K562 (cell line): Measurements from ENCODE around the gene PSMA7. TPM values are rescaled to one million over a fixed set of nuclear protein-coding genes. Genes with fewer than 3 reads are reported as not detected.

Experiments
- AFF1 ChIP-seq, 2 experiments: fragments of 450-650 bp; IDR thresholded peaks; 2 replicates each; pipeline ENCODE4 v1.6.1; 2018; ENCODE audit warnings: mild to moderate bottlenecking in 2 of 2, low read depth in 1 of 2; ENCODE audit not compliant: partially characterized antibody in 2 of 2
- CBX5 ChIP-seq: IDR thresholded peaks from 2 replicates; pipeline ENCODE4 v1.6.1; 2014; ENCODE audit warnings: low read depth, borderline replicate concordance
- EP300 ChIP-seq: IDR thresholded peaks from 2 replicates; pipeline ENCODE4 v1.6.1; 2012; ENCODE audit warnings: low read length, improper control_type of control experiment
- HOXB6 ChIP-seq: fragments of 250-450 bp; sonication (Bioruptor Pico); IDR thresholded peaks from 2 replicates; pipeline ENCODE4 v1.5.1; 2022; ENCODE audit warnings: mild to moderate bottlenecking, borderline replicate concordance
- KAT7 ChIP-seq: sonication (generic); formaldehyde crosslinking; IDR thresholded peaks from 2 replicates; pipeline ENCODE4 v1.8.0; 2022; ENCODE audit warnings: missing genetic modification reagents, mild to moderate bottlenecking, borderline replicate concordance
- MXD1 ChIP-seq: fragments of 250-450 bp; sonication (Bioruptor Pico); IDR thresholded peaks from 2 replicates; pipeline ENCODE4 v1.8.0; 2021; ENCODE audit warnings: borderline replicate concordance, mild to moderate bottlenecking, moderate library complexity; ENCODE audit not compliant: poor library complexity, severe bottlenecking
- PRDM10 ChIP-seq: fragments of 450-650 bp; IDR thresholded peaks from 2 replicates; pipeline ENCODE4 v1.6.1; 2018; ENCODE audit not compliant: partially characterized antibody
- SMAD4 ChIP-seq: fragments of 250-450 bp; sonication (Bioruptor Pico); conservative IDR thresholded peaks from 2 replicates; pipeline ENCODE4 v1.8.0; 2021; ENCODE audit warnings: inconsistent platforms, mild to moderate bottlenecking, moderate library complexity
- SOX6 ChIP-seq: fragments of 450-650 bp; IDR thresholded peaks from 2 replicates; pipeline ENCODE4 v1.6.1; 2014; ENCODE audit warnings: mild to moderate bottlenecking
- TFE3 ChIP-seq: fragments of 450-650 bp; formaldehyde crosslinking; IDR thresholded peaks from 2 replicates; pipeline ENCODE4 v1.4.0; 2020; ENCODE audit warnings: mild to moderate bottlenecking, mixed read lengths
- ZNF143 ChIP-seq: sonication (generic); formaldehyde crosslinking; IDR thresholded peaks from 2 replicates; pipeline ENCODE4 v1.9.0; 2022; ENCODE audit warnings: mild to moderate bottlenecking, missing genetic modification reagents
- ZNF3 ChIP-seq: fragments of 250-450 bp; sonication (Bioruptor Pico); IDR thresholded peaks from 2 replicates; pipeline ENCODE4 v1.5.0; 2021; ENCODE audit warnings: mild to moderate bottlenecking, moderate library complexity
- ZNF696 ChIP-seq: fragments of 250-450 bp; sonication (Bioruptor Pico); conservative IDR thresholded peaks from 2 replicates; pipeline ENCODE4 v1.4.0; 2020; ENCODE audit warnings: mild to moderate bottlenecking, moderate library complexity
- polyA plus RNA-seq, 8 experiments: library from polyadenylated mRNA; depleted of rRNA in 4 of 8; stranded (reverse) in 5 of 8; unstranded in 3 of 8; fragments of >200 nt; fragmentation: Nextera tagmentation in 2 of 8; fragmentation: Illumina TruSeq in 1 of 8; extraction: Ambion mirVana in 2 of 8; extraction: Trizol in 1 of 8; gene quantifications; 2 replicates each; pipeline versions ENCODE4 v1.2.1 to v1.2.3, GENCODE V29; 2011 to 2014; ENCODE audit warnings: inconsistent platforms in 1 of 8, missing spikeins in 1 of 8
- total RNA-seq, 7 experiments: library from RNA; depleted of rRNA in 6 of 7; stranded (reverse); fragments of >200 nt in 6 of 7; fragmentation: Illumina TruSeq in 2 of 7; extraction: Trizol in 2 of 7; gene quantifications; 2 replicates each; pipeline versions ENCODE4 v1.2.1 to v1.2.3, GENCODE V29; 2011 to 2021; ENCODE audit warnings: low replicate concordance in 1 of 7
- TF ChIP-seq, protein P1 (sequence below): fragments of 250-450 bp; sonication (Bioruptor Pico); IDR thresholded peaks from 2 replicates; pipeline ENCODE4 v1.4.0; 2020; ENCODE audit warnings: borderline replicate concordance

Gene PSMA7
- total and polyA plus RNA-seq, 9 of the 15 experiments (the other 6 are each of a cell fraction or from before 2014, with no cell fraction given): 257 to 510 (median 393) TPM

GRCh38 chr20:62182469-62183425 is 39.6 kb upstream of the PSMA7 start, which contains the start of gene MTG2 (continued):
- TF ChIP-seq AFF1 (IDR thresholded peaks at IDR 0.05; ENCODE audit: low read depth in 1 of 2, partially characterized antibody in 2 of 2): no peak
- no peak for TF ChIP-seq ZNF143 (CRISPR knock-in tag)
- peak; percentile 84; the same call in 1 of the 2 replicates for TF ChIP-seq KAT7
- TF ChIP-seq, protein P1, sequence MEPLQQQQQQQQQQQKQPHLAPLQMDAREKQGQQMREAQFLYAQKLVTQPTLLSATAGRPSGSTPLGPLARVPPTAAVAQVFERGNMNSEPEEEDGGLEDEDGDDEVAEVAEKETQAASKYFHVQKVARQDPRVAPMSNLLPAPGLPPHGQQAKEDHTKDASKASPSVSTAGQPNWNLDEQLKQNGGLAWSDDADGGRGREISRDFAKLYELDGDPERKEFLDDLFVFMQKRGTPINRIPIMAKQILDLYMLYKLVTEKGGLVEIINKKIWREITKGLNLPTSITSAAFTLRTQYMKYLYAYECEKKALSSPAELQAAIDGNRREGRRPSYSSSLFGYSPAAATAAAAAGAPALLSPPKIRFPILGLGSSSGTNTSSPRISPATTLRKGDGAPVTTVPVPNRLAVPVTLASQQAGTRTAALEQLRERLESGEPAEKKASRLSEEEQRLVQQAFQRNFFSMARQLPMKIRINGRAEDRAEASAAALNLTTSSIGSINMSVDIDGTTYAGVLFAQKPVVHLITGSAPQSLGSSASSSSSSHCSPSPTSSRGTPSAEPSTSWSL: no peak
- TF ChIP-seq TFE3 (CRISPR knock-in tag): no peak
- TF ChIP-seq ZNF3 (CRISPR knock-in tag): no peak
- TF ChIP-seq HOXB6: no peak
- peak; percentile 7 for TF ChIP-seq PRDM10
- no peak for TF ChIP-seq MXD1 (CRISPR knock-in tag)
- TF ChIP-seq SOX6: peak; percentile 32; the same call in 1 of the 2 replicates
- TF ChIP-seq CBX5: no peak
- peak; percentile 56; the same call in 1 of the 2 replicates for TF ChIP-seq SMAD4
- 0 out of 2 replicates have a peak, but pooled peaks have one; percentile 14 for TF ChIP-seq EP300
- TF ChIP-seq ZNF696 (CRISPR knock-in tag): no peak
